Chondrocyte (in vitro differentiated cells): ENCODE results near the gene NTN5. TPM values are rescaled to one million over a fixed set of nuclear protein-coding genes. Genes with fewer than 3 reads are reported as not detected.
A peak's percentile ranks its signal among the peaks of the same experiment; 100 is the strongest.
"Not testable (repeated sequence)": the region's sequence is repeated elsewhere in the genome, so short reads cannot be mapped to it uniquely, and the experiment has no call there.

Experiments used
- DNase-seq: peaks from one replicate; pipeline ENCODE4 v3.0.0; 2021; ENCODE audit warnings: mixed read lengths, low spot score
- H3K27ac Mint-ChIP-seq: one replicate; pipeline ENCODE4 v1.8.0; 2021; ENCODE audit warnings: mild to moderate bottlenecking, moderate library complexity, mixed read lengths; ENCODE audit not compliant: unreplicated experiment
- H3K27me3 Mint-ChIP-seq: 2 replicates; pipeline ENCODE4 v1.8.0; 2021; ENCODE audit warnings: low read depth, mixed read lengths
- H3K36me3 Mint-ChIP-seq: 2 replicates; pipeline ENCODE4 v1.8.0; 2021; ENCODE audit warnings: low read depth, mixed read lengths
- H3K4me1 Mint-ChIP-seq: 2 replicates; pipeline ENCODE4 v1.8.0; 2021; ENCODE audit warnings: low read depth, mild to moderate bottlenecking, mixed read lengths
- H3K4me3 Mint-ChIP-seq: one replicate; pipeline ENCODE4 v1.8.0; 2021; ENCODE audit warnings: mild to moderate bottlenecking, moderate library complexity, mixed read lengths; ENCODE audit not compliant: unreplicated experiment
- H3K9me3 Mint-ChIP-seq: 2 replicates; pipeline ENCODE4 v1.8.0; 2021; ENCODE audit warnings: low read depth, mixed read lengths
- CTCF ChIP-seq: fragments of 200-600 bp; sonication (generic); IDR thresholded peaks from 2 replicates; pipeline ENCODE4 v1.5.0; 2021; ENCODE audit warnings: antibody characterized with exemption, mild to moderate bottlenecking, moderate library complexity
- total RNA-seq: library from RNA; stranded (reverse); gene quantifications from 3 replicates; pipeline ENCODE4 v1.2.1, GENCODE V29; 2021

Gene NTN5
- total RNA-seq, 1 donor from 2014 or later, result 0.97 TPM

GRCh38 chr19:48635263-48635965 lies 37.4 kb downstream of the NTN5 start:
- no peak for TF ChIP-seq CTCF
- Mint-ChIP-seq H3K9me3 (no peaks in the 10 kb centered on the region), H3K27ac (peak overlapping the region; percentile 86), H3K27me3 (no peaks in the 10 kb centered on the region), H3K36me3 (no peaks in the 10 kb centered on the region), H3K4me1 (peaks cover 52% of the 10 kb centered on the region), H3K4me3 (peak overlapping the region; percentile 70)
- no peak for DNase-seq

- H3K4me1 Mint-ChIP-seq, result peaks cover 59% of the 10 kb centered on the region
- TF ChIP-seq CTCF, result no peak
- peak; percentile 98 for DNase-seq
- no peaks in the 10 kb centered on the region for H3K9me3 Mint-ChIP-seq
- H3K4me3 Mint-ChIP-seq, result peak overlapping the region; percentile 65
- H3K27me3 Mint-ChIP-seq, result no peaks in the 10 kb centered on the region
- H3K27ac Mint-ChIP-seq, result peak overlapping the region; percentile 86
- H3K36me3 Mint-ChIP-seq, result no peaks in the 10 kb centered on the region
Measured at GRCh38 chr19:48634424-48635262, 38.2 kb downstream of the NTN5 start.

- H3K36me3 Mint-ChIP-seq, result no peaks in the 10 kb centered on the region
- no peaks in the 10 kb centered on the region for H3K27me3 Mint-ChIP-seq
- no peak for DNase-seq
- peaks cover 59% of the 10 kb centered on the region for H3K4me1 Mint-ChIP-seq
- H3K4me3 Mint-ChIP-seq, result peak overlapping the region; percentile 33
- TF ChIP-seq CTCF, result no peak
- H3K9me3 Mint-ChIP-seq, result no peaks in the 10 kb centered on the region
- peak overlapping the region; percentile 86 for H3K27ac Mint-ChIP-seq
Measured at GRCh38 chr19:48634036-48634342, 38.8 kb downstream of the NTN5 start.

- Mint-ChIP-seq H3K27ac (no peak overlapping the region), H3K36me3 (no peaks in the 10 kb centered on the region), H3K27me3 (no peaks in the 10 kb centered on the region), H3K9me3 (no peaks in the 10 kb centered on the region), H3K4me1 (peaks cover 53% of the 10 kb centered on the region), H3K4me3 (no peak overlapping the region)
- no peak for TF ChIP-seq CTCF
- DNase-seq, result no peak
Measured at GRCh38 chr19:48633148-48634035, 39.4 kb downstream of the NTN5 start.

- Mint-ChIP-seq H3K27ac (peak overlapping the region; percentile 5), H3K9me3 (no peaks in the 10 kb centered on the region), H3K4me3 (no peak overlapping the region), H3K36me3 (no peaks in the 10 kb centered on the region), H3K4me1 (peaks cover 47% of the 10 kb centered on the region), H3K27me3 (no peaks in the 10 kb centered on the region)
- TF ChIP-seq CTCF, result no peak
- DNase-seq, result no peak
Measured at GRCh38 chr19:48632692-48633147, 40.1 kb downstream of the NTN5 start.

- not testable (repeated sequence) for H3K27me3 Mint-ChIP-seq, H3K9me3 Mint-ChIP-seq, H3K36me3 Mint-ChIP-seq, DNase-seq, H3K4me3 Mint-ChIP-seq
- peaks cover 43% of the 10 kb centered on the region for H3K4me1 Mint-ChIP-seq
- peak overlapping the region; percentile 5 for H3K27ac Mint-ChIP-seq
Measured at GRCh38 chr19:48632286-48632685, 40.5 kb downstream of the NTN5 start.
